GM12878 (cell line): Measurements from ENCODE around the gene CDC42EP1.

Experiments
- POLR2A ChIP-seq: IDR thresholded peaks from 2 replicates; pipeline ENCODE4 v1.6.1; 2011; ENCODE audit warnings: low read depth, mild to moderate bottlenecking, low read length
- POLR2AphosphoS5 ChIP-seq: IDR thresholded peaks from 2 replicates; pipeline ENCODE4 v1.6.1; 2011; ENCODE audit warnings: mild to moderate bottlenecking, low read length, inconsistent platforms
- TF ChIP-seq, protein P1 (sequence below), 3 experiments: IDR thresholded peaks in 2 of 3; conservative IDR thresholded peaks in 1 of 3; 2 replicates each; pipeline ENCODE4 v1.5.1; 2011; ENCODE audit warnings: low read depth in 3 of 3, low read length in 3 of 3, mild to moderate bottlenecking in 3 of 3, control low read depth in 2 of 3, moderate library complexity in 2 of 3, inconsistent platforms in 1 of 3, mixed read lengths in 1 of 3; ENCODE audit not compliant: control insufficient read depth in 2 of 3, insufficient read depth in 1 of 3; ENCODE audit errors: extremely low read depth in 1 of 3

DNA sequence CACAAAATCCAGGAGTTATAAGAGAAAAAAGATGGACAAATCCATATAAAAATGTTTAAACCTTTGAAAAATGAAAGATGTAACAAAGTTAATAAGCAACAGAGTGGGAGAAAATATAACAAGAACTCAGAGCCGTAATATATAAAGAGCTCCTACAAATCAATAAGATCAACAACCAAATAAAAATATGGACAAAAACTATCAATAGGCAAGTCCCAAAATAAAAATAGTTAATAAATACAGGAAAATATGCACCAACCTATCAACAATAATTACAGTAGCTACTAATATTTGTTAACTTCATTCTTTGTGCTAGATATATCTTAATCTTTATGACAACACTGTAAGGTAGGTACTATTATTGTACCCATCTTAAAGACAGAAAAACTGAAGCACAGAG lies 43.8 kb upstream of the CDC42EP1 start:
- TF ChIP-seq POLR2AphosphoS5: no peak
- TF ChIP-seq, protein P1, sequence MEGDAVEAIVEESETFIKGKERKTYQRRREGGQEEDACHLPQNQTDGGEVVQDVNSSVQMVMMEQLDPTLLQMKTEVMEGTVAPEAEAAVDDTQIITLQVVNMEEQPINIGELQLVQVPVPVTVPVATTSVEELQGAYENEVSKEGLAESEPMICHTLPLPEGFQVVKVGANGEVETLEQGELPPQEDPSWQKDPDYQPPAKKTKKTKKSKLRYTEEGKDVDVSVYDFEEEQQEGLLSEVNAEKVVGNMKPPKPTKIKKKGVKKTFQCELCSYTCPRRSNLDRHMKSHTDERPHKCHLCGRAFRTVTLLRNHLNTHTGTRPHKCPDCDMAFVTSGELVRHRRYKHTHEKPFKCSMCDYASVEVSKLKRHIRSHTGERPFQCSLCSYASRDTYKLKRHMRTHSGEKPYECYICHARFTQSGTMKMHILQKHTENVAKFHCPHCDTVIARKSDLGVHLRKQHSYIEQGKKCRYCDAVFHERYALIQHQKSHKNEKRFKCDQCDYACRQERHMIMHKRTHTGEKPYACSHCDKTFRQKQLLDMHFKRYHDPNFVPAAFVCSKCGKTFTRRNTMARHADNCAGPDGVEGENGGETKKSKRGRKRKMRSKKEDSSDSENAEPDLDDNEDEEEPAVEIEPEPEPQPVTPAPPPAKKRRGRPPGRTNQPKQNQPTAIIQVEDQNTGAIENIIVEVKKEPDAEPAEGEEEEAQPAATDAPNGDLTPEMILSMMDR (IDR thresholded peaks at IDR 0.05 in 2 of 3, conservative IDR thresholded peaks at IDR 0.05 in 1 of 3; ENCODE audit: control insufficient read depth in 2 of 3, extremely low read depth in 1 of 3, insufficient read depth in 1 of 3, low read depth in 3 of 3, low read length in 3 of 3): no peak
- no peak for TF ChIP-seq POLR2A
